GM21723 (cell line): ENCODE results near the gene ADAMTSL3.
A peak's percentile ranks its signal among the peaks of the same experiment; 100 is the strongest.
"Not testable (repeated sequence)": the region's sequence is repeated elsewhere in the genome, so short reads cannot be mapped to it uniquely, and the experiment has no call there.

Experiments used
- ATAC-seq: cut with Tn5 transposase; IDR thresholded peaks from one replicate; pipeline ENCODE4 v1.9.1; 2021; ENCODE audit warnings: mild to moderate bottlenecking, moderate library complexity; ENCODE audit not compliant: unreplicated experiment

Gene ADAMTSL3

DNA sequence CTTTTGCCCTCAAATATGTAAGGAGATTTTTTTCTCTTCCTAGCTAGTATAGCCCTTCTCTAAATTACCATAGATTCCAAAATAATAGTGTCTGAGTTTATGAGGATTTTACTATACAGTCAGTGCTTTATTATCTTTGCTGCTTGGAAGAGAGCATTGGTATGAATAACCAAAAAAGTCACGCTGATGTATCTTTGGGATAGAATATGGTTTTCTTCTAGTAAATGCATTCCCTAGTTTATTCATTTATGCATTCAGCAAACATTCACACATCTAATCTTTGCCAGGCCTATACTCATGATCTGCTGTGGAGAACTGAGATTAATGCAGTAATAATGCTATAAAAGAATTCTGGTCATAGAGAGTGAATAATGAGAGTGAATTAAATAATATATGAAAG is 356.3 kb downstream of the ADAMTSL3 start:
- ATAC-seq = no peak

DNA sequence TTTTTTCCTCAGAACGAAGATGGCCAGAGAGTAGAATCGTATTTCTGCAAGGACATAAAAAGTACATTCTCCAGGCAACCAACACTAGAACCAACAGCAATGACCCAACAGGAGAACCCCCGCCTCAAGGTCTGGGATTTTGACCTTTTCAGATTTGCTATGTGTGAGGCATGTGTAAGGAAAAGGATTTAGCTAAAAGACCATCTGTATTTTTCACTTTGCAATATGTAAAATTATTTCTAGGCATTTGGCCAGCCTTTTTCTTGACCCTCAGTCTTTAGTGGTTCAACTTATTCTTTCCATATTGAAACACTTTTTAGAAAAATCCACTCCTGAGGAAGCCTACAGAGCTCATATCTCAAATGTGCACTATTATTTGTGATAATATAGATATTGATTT is 362.4 kb downstream of the ADAMTSL3 start:
- no peak for ATAC-seq

DNA sequence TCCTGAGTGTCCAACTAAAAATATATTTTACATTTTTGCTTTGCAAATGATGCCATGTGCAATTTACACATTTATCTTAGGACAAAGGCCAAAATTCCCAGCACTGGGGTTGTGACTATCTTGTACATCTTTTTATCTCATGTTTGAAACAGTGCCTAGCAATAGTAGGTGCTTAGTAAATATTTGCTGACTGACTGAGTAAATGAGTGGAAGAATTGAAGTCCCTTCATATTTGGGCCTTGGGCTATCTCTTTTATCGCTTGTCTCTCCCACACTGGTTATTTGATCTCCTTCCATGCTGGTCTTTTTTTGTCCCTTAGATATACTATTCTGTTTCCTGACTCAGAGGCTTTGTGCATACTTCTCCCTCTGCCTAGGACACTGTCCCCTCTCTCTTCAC is 368.6 kb downstream of the ADAMTSL3 start:
- no peak for ATAC-seq

DNA sequence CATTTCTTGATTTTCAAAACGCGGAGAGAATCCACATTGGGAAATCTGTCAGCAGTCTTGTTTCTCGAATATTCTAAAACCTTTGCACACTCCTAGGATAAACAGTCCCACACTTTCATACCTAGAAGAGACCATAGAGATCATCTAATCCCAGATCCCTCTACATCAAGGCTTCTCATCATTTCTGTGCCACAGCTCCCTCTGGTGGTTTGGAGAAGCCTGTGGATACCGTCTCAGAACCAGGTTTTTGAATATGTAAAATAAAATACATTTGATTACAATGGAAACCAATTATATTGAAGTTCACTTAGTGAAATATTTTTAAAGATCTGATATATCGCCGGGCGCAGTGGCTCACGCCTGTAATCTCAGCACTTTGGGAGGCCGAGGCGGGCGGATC is 369.7 kb downstream of the ADAMTSL3 start:
- no peak for ATAC-seq

DNA sequence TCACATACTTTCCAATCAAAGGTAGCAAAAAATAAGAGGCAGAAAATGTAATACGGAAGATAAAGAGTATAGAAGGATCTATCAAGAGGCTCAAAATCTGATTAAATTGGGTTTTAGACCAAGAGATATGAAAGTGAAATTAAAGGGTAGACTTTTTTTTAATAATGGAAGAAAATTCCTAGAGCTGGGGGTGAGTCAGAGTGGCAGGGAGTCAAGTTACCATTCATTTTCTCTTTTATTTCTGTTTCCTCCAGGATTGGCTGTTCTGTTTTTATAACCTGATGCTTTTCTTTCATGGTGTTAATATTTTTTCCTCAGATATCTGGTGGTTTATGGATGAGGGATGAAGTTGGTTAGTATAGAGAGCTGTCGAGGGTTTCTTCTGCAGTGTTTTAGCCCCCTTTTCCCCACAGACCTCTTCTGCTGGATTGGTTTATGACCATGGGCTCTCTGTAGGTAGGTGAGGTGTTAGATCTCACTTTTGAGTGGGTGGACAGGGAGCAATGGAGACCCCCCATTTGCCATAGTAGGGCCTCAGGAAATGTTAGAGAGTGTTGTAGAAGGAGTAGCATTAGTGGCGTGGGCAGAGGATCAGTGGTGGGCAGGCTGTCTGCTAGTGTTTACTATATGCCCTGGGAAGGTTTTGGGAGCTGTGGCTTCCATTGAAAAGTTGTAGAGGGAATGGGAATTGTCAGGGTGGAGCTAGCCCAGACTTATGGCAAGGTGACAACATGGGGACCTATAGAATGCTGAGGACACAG is 380.1 kb downstream of the ADAMTSL3 start:
- no peak for ATAC-seq

DNA sequence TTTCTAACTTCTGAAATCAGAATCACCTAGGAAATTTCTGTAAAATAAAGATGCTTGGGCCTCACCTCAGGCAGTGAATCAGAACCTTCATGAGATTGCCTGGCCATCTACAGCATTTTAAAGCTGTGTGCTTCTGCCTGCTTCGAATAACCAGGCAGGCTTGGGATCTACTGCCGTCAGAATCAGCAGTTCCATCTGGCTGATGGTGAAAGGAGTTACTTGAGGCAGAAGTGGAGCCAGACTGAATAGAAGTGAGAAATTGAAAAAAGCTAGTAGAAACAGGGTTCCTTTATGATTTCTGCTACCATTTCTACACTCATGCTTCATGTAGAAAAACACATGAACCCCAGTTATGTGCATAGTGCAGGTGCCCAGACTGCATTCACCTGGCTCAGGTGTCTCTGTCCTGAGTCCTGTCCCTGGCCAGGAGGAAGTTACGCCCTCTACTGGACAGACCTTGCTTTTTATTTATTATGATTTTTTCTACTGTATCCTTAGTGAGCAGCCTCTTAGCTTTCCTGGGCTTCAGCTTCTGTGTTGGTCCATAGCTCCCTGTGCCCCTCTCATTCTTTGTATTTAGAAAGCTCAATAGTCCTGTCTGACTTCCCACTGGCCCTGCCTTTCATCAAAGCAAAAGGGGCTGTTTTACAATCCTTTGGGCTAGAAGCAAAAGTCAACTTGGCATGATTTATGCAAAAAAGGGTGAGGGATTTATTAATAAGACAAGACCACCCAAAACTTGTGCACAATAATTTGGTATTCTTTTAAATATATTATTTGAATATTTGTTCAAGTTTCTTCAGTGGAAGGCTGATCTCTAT is 380.9 kb downstream of the ADAMTSL3 start:
- ATAC-seq = no peak

DNA sequence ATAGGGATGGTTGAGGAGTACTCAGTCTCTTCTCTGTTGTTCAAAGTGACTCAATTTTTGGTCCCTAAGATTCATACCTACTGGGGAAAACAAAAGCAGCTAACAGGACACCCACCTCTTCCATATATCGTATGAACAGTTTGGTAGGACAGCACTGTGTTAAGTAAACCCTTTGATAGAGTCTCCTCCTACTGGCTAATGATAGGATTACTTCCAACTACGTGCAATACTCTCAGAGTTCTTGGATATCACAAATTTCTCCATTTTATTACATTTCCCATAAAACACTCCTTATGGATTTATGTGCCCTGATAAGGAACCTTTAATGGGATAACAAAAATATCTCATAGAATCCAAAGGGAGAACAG is 381.5 kb downstream of the ADAMTSL3 start:
- peak; percentile 63 for ATAC-seq

DNA sequence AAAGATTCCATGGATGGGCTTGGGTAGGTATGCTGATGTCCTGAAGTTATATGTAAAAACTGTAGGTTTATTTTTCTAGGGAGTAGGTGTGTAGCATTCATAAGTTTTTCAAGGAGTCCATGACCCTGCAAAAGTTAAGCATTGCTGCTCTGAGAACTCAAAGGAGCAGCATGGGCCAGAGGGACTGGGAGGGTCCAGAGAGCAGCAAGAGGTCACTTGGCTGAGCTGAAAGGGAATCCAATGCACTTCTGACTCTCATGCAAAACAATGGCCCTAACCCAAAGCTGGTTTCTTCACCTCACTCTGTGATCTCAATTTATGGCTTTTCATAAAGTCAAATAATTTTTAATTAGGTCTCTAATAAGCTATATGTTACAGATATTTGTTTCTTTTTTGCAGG is 383.4 kb downstream of the ADAMTSL3 start:
- ATAC-seq = no peak

DNA sequence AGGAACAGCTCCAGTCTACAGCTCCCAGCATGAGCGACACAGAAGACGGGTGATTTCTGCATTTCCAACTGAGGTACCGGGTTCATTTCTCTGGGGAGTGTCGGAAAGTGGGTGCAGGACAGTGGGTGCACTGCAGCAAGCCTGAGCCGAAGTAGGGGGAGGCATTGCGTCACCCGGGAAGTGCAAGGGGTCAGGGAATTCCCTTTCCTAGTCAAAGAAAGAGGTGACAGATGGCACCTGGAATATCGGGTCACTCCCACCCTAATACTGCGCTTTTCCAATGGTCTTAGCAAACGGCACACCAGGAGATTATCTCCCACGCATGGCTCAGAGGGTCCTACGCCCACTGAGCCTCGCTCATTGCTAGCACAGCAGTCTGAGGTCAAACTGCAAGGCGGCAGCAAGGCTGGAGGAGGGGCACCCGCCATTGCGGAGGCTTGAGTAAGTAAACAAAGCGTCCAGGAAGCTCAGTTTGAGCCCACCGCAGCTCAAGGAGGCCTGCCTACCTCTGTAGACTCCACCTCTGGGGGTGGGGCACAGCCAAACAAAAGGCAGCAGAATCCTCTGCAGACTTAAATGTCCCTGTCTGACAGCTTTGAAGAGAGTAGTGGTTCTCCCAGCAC is 388.6 kb downstream of the ADAMTSL3 start:
- ATAC-seq = not testable (repeated sequence)

DNA sequence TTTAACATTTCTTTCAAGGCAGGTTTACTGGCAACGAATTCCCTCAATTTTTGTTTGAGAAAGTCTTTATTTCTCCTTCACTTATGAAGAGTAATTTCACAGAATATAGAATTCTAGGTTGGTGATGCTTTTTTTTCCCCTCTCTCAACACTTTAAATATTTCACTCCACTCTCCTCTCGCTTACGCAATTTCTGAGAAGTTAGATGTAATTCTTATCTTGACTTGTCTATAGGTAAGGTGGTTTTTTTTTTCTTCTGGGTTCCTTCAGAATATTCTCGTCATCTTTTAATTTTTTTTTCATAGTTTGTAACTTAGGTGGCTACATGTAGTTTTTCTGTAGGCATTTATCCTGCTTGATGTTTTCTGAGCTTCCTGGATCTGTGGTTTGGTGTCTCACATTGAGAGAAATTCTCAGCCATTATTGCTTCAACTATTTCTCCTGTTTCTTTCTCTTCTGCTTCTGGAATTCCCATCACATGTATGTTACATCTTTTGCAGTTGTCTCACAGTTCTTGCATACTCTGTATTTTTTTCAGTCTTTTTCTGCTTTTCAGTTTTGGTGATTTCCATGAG is 392.2 kb downstream of the ADAMTSL3 start:
- no peak for ATAC-seq

DNA sequence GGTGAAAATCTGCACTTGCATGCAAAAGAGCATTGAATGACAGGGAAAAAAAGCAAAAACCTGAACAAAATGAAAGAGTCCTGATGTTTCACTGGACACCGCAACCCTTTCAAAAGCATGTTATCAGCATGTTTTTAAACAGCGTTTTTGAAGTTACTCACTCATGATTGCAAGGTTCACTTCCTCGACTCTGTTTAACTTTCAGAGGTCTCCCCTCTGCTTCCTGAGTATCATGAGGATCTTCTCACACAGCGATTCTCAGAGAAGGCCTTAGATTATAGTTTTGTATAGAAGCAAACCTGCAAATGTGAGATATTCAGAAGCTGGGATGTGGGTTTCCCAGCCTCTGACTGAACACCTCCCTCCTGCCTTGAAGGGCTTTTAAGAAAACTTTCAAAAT is 395.6 kb downstream of the ADAMTSL3 start:
- ATAC-seq = not testable (repeated sequence)

DNA sequence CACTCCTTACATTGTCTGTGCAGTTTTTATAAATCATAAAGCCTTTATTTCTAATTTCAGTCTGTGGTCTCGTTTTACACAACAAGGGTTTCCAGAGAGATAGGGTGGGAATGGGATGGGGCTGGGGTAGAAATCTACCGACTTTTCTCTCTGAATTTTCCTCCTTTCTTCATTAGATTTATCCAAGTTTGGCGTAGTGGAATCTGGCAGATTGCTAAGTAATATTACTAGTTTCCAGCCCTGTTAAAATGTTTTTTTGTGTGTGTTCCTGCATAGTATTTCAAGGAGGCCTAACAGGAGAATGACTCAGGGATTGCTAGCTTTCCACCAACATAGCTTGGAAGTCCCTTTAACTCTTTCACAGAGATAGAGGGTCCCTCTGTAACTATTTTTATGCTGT is 396.2 kb downstream of the ADAMTSL3 start:
- ATAC-seq = no peak

DNA sequence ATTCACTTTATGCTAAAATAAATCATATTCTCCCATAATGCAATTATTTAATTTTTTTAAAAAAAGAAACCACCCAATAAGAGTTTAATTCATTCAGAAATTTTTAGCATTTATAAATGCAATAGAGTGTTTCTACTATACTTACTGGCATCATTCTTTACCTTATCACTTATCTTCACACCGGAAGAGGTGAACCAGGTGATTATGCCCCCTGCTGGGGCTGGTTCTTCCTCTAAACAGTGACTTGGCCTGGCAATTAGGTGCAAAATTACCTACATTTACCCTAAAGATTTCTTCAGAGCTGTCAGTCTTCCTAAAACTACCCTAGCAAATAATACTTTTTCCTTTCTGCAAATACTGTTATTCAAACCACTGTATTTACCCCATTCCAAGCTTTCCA is 397.2 kb downstream of the ADAMTSL3 start:
- not testable (repeated sequence) for ATAC-seq

DNA sequence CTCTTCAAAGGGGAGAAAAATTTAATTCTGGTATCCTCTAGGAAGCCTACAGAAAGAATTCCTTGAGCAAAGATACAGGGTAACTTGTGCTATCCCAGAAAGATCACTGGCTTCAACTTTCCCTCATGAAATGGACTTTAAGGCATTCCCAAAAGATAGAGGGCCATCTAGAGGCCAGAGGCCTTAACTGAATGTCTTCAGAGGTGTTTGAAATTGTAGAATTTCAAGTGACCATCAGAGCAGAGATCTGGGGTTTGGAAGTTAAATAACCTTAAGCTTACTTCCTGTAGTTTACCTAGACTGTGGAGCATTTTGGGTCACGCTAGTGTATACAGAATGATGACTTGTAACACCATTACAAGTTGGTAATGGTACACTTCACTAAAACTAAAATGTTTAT is 400.6 kb downstream of the ADAMTSL3 start:
- ATAC-seq = not testable (repeated sequence)

DNA sequence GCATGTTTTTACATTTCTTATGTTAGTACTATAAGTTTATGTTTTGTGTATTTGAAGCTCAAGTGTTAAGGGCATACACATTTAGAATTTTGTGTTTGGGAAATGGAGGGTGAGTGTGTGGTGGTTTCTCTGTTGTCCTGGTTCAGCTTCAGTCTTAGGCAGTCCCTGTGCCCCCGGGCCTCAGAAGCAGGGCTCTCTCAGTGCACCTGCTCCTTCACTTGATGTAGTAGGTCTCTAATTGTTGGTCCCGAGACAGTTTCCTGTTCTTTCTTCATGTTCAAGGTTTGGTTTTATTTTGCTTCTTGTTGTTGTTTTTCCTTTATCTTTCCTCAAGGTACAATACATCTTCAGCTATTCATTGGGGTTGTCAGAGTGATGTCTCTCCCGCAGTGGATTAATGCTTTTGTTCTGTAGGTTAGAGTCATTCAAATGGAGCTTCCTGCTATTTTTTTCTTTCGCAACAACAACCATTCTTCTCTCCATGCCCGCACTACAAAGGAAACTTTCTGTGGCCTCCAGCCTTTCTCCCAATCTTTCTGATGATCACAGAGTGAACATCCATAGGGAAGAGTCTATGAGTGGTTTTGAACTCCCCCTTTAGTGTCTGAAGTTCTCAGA is 403.9 kb downstream of the ADAMTSL3 start:
- no peak for ATAC-seq

DNA sequence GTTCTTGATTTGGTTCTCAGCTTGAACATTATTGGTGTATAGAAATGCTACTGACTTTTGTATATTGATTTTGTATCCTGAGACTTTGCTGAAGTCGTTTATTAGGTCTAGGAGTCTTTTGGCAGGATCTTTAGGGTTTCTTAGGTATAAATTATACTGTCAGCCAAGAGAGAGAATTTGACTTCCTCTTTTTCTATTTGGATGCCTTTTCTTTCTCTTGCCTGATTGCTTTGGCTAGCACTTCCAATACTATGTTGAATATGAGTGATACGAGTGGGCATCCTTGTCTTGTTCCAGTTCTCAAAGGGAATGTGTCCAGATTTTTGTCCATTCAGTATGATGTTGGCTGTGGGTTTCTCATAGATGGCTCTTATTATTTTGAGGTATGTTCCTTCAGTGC is 409.8 kb downstream of the ADAMTSL3 start:
- not testable (repeated sequence) for ATAC-seq

DNA sequence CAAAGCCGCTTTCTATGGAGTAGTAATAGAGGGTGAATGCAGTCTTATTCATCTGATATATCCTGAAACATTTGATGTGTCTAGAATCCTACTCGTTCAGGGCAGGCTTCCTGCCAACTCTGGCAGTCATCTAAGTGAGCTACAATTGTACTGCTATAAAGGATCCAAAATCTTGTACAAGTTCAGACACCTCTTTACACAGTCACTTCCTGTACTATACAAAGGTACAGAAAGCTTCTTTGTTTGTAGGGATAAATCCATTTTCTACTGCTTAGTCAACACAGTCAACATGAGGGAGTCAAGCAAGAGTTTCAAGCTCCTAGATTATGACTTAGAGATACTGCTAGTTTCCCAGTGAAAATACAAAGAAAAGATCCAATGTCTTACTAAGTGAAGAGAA is 414.8 kb downstream of the ADAMTSL3 start:
- not testable (repeated sequence) for ATAC-seq

DNA sequence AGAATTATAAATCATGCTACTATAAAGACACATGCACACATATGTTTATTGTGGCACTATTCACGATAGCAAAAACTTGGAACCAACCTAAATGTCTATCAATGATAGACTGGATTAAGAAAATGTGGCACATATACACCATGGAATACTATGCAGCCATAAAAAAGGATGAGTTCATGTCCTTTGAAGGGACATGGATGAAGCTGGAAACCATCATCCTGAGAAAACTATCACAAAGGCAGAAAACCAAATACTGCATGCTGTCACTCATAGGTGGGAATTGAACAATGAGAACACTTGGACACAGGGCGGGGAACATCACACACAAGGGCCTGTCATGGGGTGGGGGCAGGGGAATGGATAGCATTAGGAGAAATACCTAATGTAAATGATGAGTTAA is 424.1 kb downstream of the ADAMTSL3 start:
- ATAC-seq = not testable (repeated sequence)

DNA sequence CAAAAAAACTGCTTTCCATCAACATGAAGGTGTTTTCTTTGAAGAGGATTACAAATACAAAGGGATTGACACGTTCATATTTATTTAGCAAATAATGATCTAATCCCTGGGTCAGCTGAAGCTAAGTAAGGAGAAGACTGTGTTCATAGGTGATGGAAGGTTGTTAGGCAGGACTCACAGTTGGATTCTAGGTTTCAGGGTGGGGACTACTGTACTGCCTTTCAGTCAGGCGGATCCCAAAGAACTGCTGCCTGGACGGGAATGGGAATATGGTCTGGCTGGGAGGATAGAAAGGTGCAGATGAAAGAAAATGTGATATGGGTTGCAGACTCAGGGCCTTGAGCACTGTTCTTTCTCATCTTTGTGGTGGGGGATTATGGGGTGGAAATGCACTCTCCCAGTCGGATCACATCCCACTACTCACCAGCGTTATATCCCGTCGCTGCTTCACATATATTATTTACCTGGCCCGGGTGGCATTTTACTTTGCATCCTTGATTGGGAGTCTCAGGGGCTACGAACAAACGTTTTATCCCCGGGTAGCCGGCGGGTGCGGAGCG is 425.5 kb downstream of the ADAMTSL3 start:
- ATAC-seq = not testable (repeated sequence)

DNA sequence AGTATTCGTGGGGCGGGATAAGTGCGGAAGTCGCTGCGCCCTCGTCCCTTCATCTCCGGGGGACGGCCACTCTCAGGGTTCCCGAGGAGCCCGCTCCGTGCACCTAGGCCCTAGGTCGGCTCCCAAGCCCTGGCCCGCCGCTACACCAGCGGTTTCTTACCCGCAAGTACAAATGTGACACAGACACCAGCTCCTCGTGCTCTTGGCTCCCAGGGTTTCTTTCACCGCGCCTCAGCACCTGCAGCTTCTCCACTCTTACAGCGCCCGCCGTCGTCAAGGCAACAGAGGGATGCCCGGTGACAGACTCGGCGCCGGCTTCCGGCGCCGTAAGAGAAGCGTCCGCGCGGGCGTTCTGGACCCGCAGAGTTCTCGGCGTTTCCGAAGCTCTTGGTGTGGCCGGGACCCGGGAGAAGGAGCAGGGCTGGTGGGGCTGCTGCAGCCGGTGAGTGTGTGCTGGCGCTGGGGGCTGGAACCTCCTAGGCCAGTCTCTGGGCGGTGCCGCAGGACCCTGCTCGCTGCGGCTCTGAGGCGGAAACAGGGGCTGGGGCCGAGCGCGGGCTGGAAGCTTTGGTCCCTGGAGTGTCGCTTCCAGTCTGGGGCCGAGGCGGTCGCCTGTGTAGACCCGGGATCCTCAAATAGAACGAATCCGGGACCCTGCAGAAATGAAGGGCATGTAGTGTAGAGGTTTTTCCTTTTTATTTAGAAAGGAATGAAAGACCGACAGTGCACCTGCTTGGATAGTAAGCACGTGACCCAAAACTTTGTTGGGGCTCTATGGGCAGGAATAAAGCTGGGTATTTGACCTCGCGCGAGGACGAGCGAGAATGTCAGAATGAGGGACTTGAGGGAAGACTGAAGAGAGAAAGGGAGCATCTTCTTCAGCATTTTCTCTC is 426.2 kb downstream of the ADAMTSL3 start:
- peak; percentile 96 for ATAC-seq
